CD14-positive monocyte (primary cell): ENCODE measurements around the gene PALM. TPM values are rescaled to one million over a fixed set of nuclear protein-coding genes. Genes with fewer than 3 reads are reported as not detected.
A peak's percentile ranks its signal among the peaks of the same experiment; 100 is the strongest.

Source experiments
- DNase-seq, 3 donors: peaks; one replicate each; pipeline ENCODE4 v3.0.0-alpha.2; 2011 to 2022
- H2AFZ ChIP-seq: 2 replicates; pipeline ENCODE4 v1.6.0; 2012; ENCODE audit warnings: mild to moderate bottlenecking, low read depth, low read length, inconsistent platforms; ENCODE audit not compliant: insufficient read depth, poor library complexity, severe bottlenecking
- H3K27ac ChIP-seq, 2 donors: 1 replicate in 1 of 2; 2 replicates in 1 of 2; pipeline ENCODE4 v1.5.1; 2012 to 2013; ENCODE audit warnings: low read length in 2 of 2, control low read depth in 1 of 2, inconsistent platforms in 1 of 2, low read depth in 1 of 2, mild to moderate bottlenecking in 1 of 2
- H3K27me3 ChIP-seq, 2 donors: one replicate each; pipeline versions ENCODE4 v1.6.0 to v1.6.1; 2011 to 2013; ENCODE audit warnings: low read length in 2 of 2; ENCODE audit not compliant: control insufficient read depth in 2 of 2, insufficient read depth in 2 of 2
- H3K36me3 ChIP-seq, 2 donors: replicated peaks in 1 of 2; 1 replicate in 1 of 2; 2 replicates in 1 of 2; pipeline versions ENCODE4 v1.5.1 to v1.6.1; 2012 to 2013; ENCODE audit warnings: low read length in 2 of 2, control low read depth in 1 of 2, inconsistent platforms in 1 of 2, mild to moderate bottlenecking in 1 of 2; ENCODE audit not compliant: insufficient read depth in 2 of 2, control insufficient read depth in 1 of 2
- H3K4me1 ChIP-seq, 2 donors: 1 replicate in 1 of 2; 2 replicates in 1 of 2; pipeline versions ENCODE4 v1.5.1 to v1.6.1; 2012 to 2013; ENCODE audit warnings: low read length in 2 of 2, control low read depth in 1 of 2, inconsistent platforms in 1 of 2, mild to moderate bottlenecking in 1 of 2, moderate library complexity in 1 of 2; ENCODE audit not compliant: insufficient read depth in 2 of 2, control insufficient read depth in 1 of 2
- H3K4me2 ChIP-seq: replicated peaks from 2 replicates; pipeline ENCODE3; 2012; ENCODE audit warnings: low read length, moderate library complexity, mild to moderate bottlenecking; ENCODE audit not compliant: poor library complexity, severe bottlenecking; ENCODE audit errors: extremely low read depth
- H3K4me3 ChIP-seq, 3 experiments: fragments of 200-600 bp in 1 of 3; sonication (generic) in 1 of 3; replicated peaks in 1 of 3; 1 replicate in 2 of 3; 2 replicates in 1 of 3; pipeline ENCODE4 v1.5.1; 2011 to 2013; ENCODE audit warnings: low read length in 3 of 3, mild to moderate bottlenecking in 3 of 3, control low read depth in 2 of 3, low read depth in 2 of 3, inconsistent platforms in 1 of 3, moderate library complexity in 1 of 3
- H3K79me2 ChIP-seq: 2 replicates; pipeline ENCODE4 v1.6.0; 2012; ENCODE audit warnings: mild to moderate bottlenecking, control low read depth, inconsistent platforms, low read length, moderate library complexity; ENCODE audit not compliant: insufficient read depth
- H3K9ac ChIP-seq: 2 replicates; pipeline ENCODE4 v1.6.0; 2017; ENCODE audit warnings: low read length, mild to moderate bottlenecking; ENCODE audit not compliant: insufficient read depth, poor library complexity, severe bottlenecking
- H3K9me3 ChIP-seq, 2 donors: replicated peaks in 1 of 2; 1 replicate in 1 of 2; 2 replicates in 1 of 2; pipeline versions ENCODE4 v1.5.1 to v1.6.1; 2012 to 2013; ENCODE audit warnings: low read length in 2 of 2, control low read depth in 1 of 2; ENCODE audit not compliant: control insufficient read depth in 1 of 2, insufficient read depth in 1 of 2
- H4K20me1 ChIP-seq: 2 replicates; pipeline ENCODE4 v1.6.0; 2012; ENCODE audit warnings: mild to moderate bottlenecking, low read length, control low read depth, moderate library complexity; ENCODE audit not compliant: insufficient read depth
- H3K27ac Mint-ChIP-seq, 7 donors: one replicate each; pipeline ENCODE4 v1.8.0; 2020; ENCODE audit warnings: mild to moderate bottlenecking in 7 of 7, mixed read lengths in 7 of 7, moderate library complexity in 6 of 7, inconsistent platforms in 2 of 7
- H3K27me3 Mint-ChIP-seq, 3 donors: one replicate each; pipeline ENCODE4 v1.8.0; 2021 to 2022; ENCODE audit warnings: low read depth in 3 of 3, mild to moderate bottlenecking in 3 of 3, mixed read lengths in 3 of 3, moderate library complexity in 3 of 3, inconsistent platforms in 1 of 3
- H3K36me3 Mint-ChIP-seq, 2 donors: one replicate each; pipeline ENCODE4 v1.8.0; 2020; ENCODE audit warnings: mixed read lengths in 2 of 2, inconsistent platforms in 1 of 2, mild to moderate bottlenecking in 1 of 2
- H3K4me1 Mint-ChIP-seq: one replicate; pipeline ENCODE4 v1.8.0; 2020; ENCODE audit warnings: mild to moderate bottlenecking, mixed read lengths
- H3K4me3 Mint-ChIP-seq, 2 donors: one replicate each; pipeline ENCODE4 v1.8.0; 2020; ENCODE audit warnings: mild to moderate bottlenecking in 2 of 2, mixed read lengths in 2 of 2, moderate library complexity in 1 of 2
- H3K9me3 Mint-ChIP-seq, 7 donors: one replicate each; pipeline ENCODE4 v1.8.0; 2020 to 2022; ENCODE audit warnings: mixed read lengths in 7 of 7, mild to moderate bottlenecking in 6 of 7, moderate library complexity in 6 of 7, inconsistent platforms in 2 of 7
- WGBS: methylation state at CpG from one replicate; pipeline ENCODE4 v1.1.5; 2013; ENCODE audit warnings: missing lambda C conversion rate; ENCODE audit not compliant: insufficient coverage; 5-methylcytosine and 5-hydroxymethylcytosine counted together
- intact Hi-C, 2 donors: fragments of 100-400 bp; cut with micrococcal nuclease; formaldehyde crosslinking; loops; one replicate each; pipeline versions ENCODE4 v1.15.0 to v1.15.1; 2023
- polyA plus RNA-seq, 3 donors: library from polyadenylated mRNA; depleted of rRNA in 1 of 3; unstranded in 2 of 3; stranded (reverse) in 1 of 3; fragments of 300-500 nt in 2 of 3; fragments of >200 nt in 1 of 3; fragmentation: Illumina TruSeq in 2 of 3; gene quantifications; 1 replicate in 2 of 3; 2 replicates in 1 of 3; pipeline ENCODE4 v1.2.3, GENCODE V29; 2012 to 2021
- TF ChIP-seq, protein P1 (sequence below): fragments of 200-600 bp; IDR thresholded peaks from one replicate; pipeline ENCODE4 v1.8.0; 2022; ENCODE audit warnings: antibody characterized with exemption, mild to moderate bottlenecking

The PALM gene
- polyA plus RNA-seq, 3 donors, result 0.23 TPM; not detected in 2

DNA sequence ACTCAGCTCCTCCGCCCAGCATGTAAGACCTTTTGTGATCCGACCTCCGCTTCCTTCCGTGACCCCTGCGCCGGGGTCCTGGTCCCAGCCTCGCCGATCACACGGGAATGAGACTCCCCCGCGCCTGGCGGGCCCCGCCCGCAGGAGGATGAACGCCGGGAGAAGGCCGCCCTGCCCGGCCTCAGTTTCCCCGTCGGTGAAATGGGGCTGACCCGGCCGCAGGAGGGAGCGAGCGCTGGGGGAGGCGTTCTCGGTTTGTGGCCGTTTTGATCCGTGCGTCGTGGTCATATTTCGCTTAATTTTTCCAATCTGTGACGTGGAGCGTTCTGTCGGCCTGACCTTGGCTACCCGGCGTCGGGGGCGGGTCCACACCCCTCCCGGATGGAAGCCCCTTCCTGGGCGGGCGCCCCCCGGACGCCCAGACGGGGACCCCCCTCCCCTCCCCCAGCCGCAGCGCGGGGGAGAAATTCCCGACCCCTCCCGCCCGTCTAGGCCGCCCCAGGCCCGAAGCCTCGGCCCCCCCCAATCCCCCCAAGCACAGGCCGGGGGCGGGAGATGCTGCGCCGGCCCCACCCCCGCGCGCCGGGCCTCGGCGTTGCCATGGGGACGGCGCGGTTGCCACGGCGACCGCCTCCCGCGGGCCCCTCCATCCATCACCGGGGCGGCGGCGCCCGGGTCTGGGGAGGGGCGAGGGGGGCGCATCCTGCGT is 11.1 kb downstream of the PALM start:
- 33% methylated on average over 38 of the region's 79 CpGs for WGBS
- no peak for DNase-seq
- H3K27me3 ChIP-seq, result peaks cover 7 to 22% of the 10 kb centered on the region in 2 donors

DNA sequence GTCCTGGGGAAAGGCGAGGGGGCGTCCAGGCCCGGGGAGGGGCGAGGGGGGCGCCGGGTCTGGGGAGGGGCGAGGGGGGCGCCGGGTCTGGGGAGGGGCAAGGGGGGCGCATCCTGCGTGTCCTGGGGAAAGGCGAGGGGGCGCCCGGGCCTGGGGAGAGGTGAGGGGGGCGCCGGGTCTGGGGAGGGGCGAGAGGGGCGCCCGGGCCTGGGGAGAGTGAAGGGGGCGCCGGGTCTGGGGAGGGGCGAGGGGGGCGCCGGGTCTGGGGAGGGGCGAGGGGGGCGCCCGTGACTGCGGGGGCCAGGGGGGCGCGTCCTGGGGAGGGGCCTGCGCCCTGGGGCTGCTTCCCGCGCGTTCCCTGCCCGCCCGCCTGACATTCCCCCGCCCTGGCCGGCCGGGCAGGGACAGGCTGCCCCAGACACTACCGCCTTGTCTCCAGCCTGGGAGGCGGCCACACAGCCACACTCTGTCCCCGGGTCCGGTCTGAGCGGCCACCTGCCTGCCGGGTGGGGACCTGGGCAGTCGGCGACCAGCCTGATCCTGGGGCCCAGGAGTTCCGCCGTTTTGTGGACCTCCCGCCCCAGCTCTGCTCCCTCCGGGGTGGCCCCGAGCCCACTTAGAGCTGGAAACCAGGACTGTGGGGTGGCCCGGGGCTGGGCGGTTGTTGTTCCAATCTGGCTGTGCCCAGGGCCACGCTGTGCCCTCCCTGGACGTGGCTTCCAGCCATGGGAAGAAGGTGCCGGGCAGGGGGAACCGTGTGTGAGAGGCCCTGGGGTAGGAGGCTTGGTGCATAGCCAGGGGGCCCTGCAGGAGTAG is 11.8 kb downstream of the PALM start:
- TF ChIP-seq, protein P1, sequence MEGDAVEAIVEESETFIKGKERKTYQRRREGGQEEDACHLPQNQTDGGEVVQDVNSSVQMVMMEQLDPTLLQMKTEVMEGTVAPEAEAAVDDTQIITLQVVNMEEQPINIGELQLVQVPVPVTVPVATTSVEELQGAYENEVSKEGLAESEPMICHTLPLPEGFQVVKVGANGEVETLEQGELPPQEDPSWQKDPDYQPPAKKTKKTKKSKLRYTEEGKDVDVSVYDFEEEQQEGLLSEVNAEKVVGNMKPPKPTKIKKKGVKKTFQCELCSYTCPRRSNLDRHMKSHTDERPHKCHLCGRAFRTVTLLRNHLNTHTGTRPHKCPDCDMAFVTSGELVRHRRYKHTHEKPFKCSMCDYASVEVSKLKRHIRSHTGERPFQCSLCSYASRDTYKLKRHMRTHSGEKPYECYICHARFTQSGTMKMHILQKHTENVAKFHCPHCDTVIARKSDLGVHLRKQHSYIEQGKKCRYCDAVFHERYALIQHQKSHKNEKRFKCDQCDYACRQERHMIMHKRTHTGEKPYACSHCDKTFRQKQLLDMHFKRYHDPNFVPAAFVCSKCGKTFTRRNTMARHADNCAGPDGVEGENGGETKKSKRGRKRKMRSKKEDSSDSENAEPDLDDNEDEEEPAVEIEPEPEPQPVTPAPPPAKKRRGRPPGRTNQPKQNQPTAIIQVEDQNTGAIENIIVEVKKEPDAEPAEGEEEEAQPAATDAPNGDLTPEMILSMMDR, result no peak
- 10% methylated on average over 30 of the region's 58 CpGs for WGBS
- Histone ChIP-seq H3K9ac (no peak overlapping the region), H3K9me3 (peaks cover under 1 to 3% of the 10 kb centered on the region in 2 donors), H3K4me3 (no peak overlapping the region), H4K20me1 (no peaks in the 10 kb centered on the region), H3K27ac (no peak overlapping the region), H3K79me2 (no peaks in the 10 kb centered on the region), H3K4me2 (no peak overlapping the region), H3K27me3 (peaks cover 7 to 22% of the 10 kb centered on the region in 2 donors), H2AFZ (no peak overlapping the region), H3K36me3 (no peaks in the 10 kb centered on the region), H3K4me1 (peaks cover 10 to 17% of the 10 kb centered on the region in 2 donors)
- intact Hi-C loops, result no loop called here
- H3K4me1 Mint-ChIP-seq, result peaks cover 6% of the 10 kb centered on the region
- peaks cover 4 to 14% (median 5%) of the 10 kb centered on the region in 7 donors for H3K9me3 Mint-ChIP-seq
- no peak for DNase-seq
- peaks cover 18 to 45% (median 34%) of the 10 kb centered on the region in 3 donors for H3K27me3 Mint-ChIP-seq
- H3K36me3 Mint-ChIP-seq, result peaks cover 2 to 3% of the 10 kb centered on the region in 2 donors
- no peak overlapping the region for H3K27ac Mint-ChIP-seq
- peak overlapping the region in 1 of 2 donors; percentile 63 for H3K4me3 Mint-ChIP-seq

More for the DNA sequence above, 11.1 kb downstream of the PALM start:
- peak overlapping the region in 1 of 2 donors; percentile 53 for H3K4me3 Mint-ChIP-seq
- no peak overlapping the region for H2AFZ ChIP-seq
- peaks cover 20 to 46% (median 34%) of the 10 kb centered on the region in 3 donors for H3K27me3 Mint-ChIP-seq
- H3K9me3 ChIP-seq, result peaks cover 5 to 8% of the 10 kb centered on the region in 2 donors
- peaks cover 2 to 6% of the 10 kb centered on the region in 2 donors for H3K36me3 Mint-ChIP-seq
- no peaks in the 10 kb centered on the region for H3K79me2 ChIP-seq
- H3K4me1 ChIP-seq, result peaks cover 10 to 17% of the 10 kb centered on the region in 2 donors
- H3K4me3 ChIP-seq, result peak overlapping the region in 1 of 3 experiments; percentile 34
- H3K4me2 ChIP-seq, result peak overlapping the region; percentile 39
- H3K27ac ChIP-seq, result no peak overlapping the region
- TF ChIP-seq, protein P1, result no peak
- no peaks in the 10 kb centered on the region for H3K36me3 ChIP-seq
- intact Hi-C loops, result no loop called here
- peaks cover 8 to 22% (median 11%) of the 10 kb centered on the region in 7 donors for H3K9me3 Mint-ChIP-seq
- H4K20me1 ChIP-seq, result no peaks in the 10 kb centered on the region
- H3K9ac ChIP-seq, result no peak overlapping the region
- H3K27ac Mint-ChIP-seq, result no peak overlapping the region
- H3K4me1 Mint-ChIP-seq, result peaks cover 6% of the 10 kb centered on the region
